MV-4-11 (cell line): ENCODE results near the gene MAG.

ENCODE experiments used
- DNase-seq: peaks from one replicate; lab custom pipeline; 2025; lab: John Stamatoyannopoulos, UW

Gene MAG

GRCh38 chr19:35363001-35363590, 71.1 kb downstream of the MAG start:
- no peak for DNase-seq
